GM12891 (cell line): ENCODE results near the gene IDH3B. TPM values are rescaled to one million over a fixed set of nuclear protein-coding genes. Genes with fewer than 3 reads are reported as not detected.
A peak's percentile ranks its signal among the peaks of the same experiment; 100 is the strongest.

Source experiments
- DNase-seq: peaks from one replicate; pipeline ENCODE4 v3.0.0; 2011; ENCODE audit warnings: low spot score; ENCODE audit not compliant: insufficient read length
- FAIRE-seq: peaks from 2 replicates; lab custom pipeline; 2011; peaks lifted over from hg19 to GRCh38; lab: Jason Lieb, UNC
- PAX5 ChIP-seq: IDR thresholded peaks from 2 replicates; pipeline ENCODE4 v1.6.1; 2011; ENCODE audit warnings: low read length, moderate library complexity, mild to moderate bottlenecking; ENCODE audit not compliant: insufficient read depth, severe bottlenecking
- POLR2A ChIP-seq: IDR thresholded peaks from 2 replicates; pipeline ENCODE4 v1.6.1; 2011; ENCODE audit warnings: low read depth, low read length, control low read depth
- POLR2AphosphoS5 ChIP-seq: IDR thresholded peaks from 2 replicates; pipeline ENCODE4 v1.6.1; 2011; ENCODE audit warnings: low read depth, low read length, control low read depth
- POU2F2 ChIP-seq: IDR thresholded peaks from 2 replicates; pipeline ENCODE4 v1.6.1; 2011; ENCODE audit warnings: low read depth, mild to moderate bottlenecking, control low read depth, low read length, moderate library complexity
- SPI1 ChIP-seq: IDR thresholded peaks from 2 replicates; pipeline ENCODE4 v1.6.1; 2011; ENCODE audit warnings: low read depth, low read length, control low read depth
- TAF1 ChIP-seq: IDR thresholded peaks from 2 replicates; pipeline ENCODE4 v1.6.1; 2011; ENCODE audit warnings: low read depth, low read length, control low read depth
- polyA plus RNA-seq: library from polyadenylated mRNA; unstranded; fragments of >200 nt; gene quantifications from one replicate; pipeline ENCODE4 v1.2.1, GENCODE V29; 2012; ENCODE audit warnings: low read depth, missing spikeins, inconsistent platforms; ENCODE audit not compliant: missing spikeins

The IDH3B gene
- polyA plus RNA-seq: 113 TPM

- TF ChIP-seq TAF1 (peak; percentile 97), PAX5 (no peak), POU2F2 (peak; percentile 86), POLR2A (peak; percentile 97), POLR2AphosphoS5 (peak; percentile 98), SPI1 (peak; percentile 55)
- FAIRE-seq: peak; percentile 96
- DNase-seq: peak; percentile 85
These were observed at the start of gene IDH3B for GRCh38 chr20:2663887-2664719. Gene IDH3B (minus strand): TSS chr20:2664216. CDS start chr20:2664188, 28 bp downstream.

- peak; percentile 71 for FAIRE-seq
- TF ChIP-seq POLR2AphosphoS5 (no peak), POLR2A (no peak), TAF1 (no peak), POU2F2 (no peak), PAX5 (no peak), SPI1 (no peak)
- DNase-seq: no peak
These were observed 49.3 kb upstream of the IDH3B start for GRCh38 chr20:2713285-2713684.

- no peak for FAIRE-seq
- DNase-seq: no peak
- TF ChIP-seq PAX5 (no peak), SPI1 (no peak), POLR2A (no peak), POLR2AphosphoS5 (no peak), TAF1 (no peak), POU2F2 (no peak)
These were observed 45.4 kb upstream of the IDH3B start for GRCh38 chr20:2709205-2709981.

GRCh38 chr20:2708665-2709064, 44.6 kb upstream of the IDH3B start:
- no peak for FAIRE-seq
- no peak for DNase-seq
- TF ChIP-seq TAF1 (no peak), PAX5 (no peak), SPI1 (no peak), POLR2AphosphoS5 (no peak), POU2F2 (no peak), POLR2A (no peak)

- DNase-seq (no peak), FAIRE-seq (no peak)
- TF ChIP-seq TAF1 (no peak), POLR2A (no peak), SPI1 (no peak), PAX5 (no peak), POLR2AphosphoS5 (no peak), POU2F2 (no peak)
These were observed 44.0 kb upstream of the IDH3B start for GRCh38 chr20:2708073-2708415.

GRCh38 chr20:2707353-2708072, 43.5 kb upstream of the IDH3B start:
- TF ChIP-seq PAX5 (no peak), POLR2A (no peak), POU2F2 (no peak), TAF1 (no peak), POLR2AphosphoS5 (no peak), SPI1 (no peak)
- DNase-seq (no peak), FAIRE-seq (no peak)

GRCh38 chr20:2706688-2707352, 42.8 kb upstream of the IDH3B start:
- FAIRE-seq: no peak
- DNase-seq: no peak
- no peak for TF ChIP-seq POU2F2
- TF ChIP-seq POLR2AphosphoS5: no peak
- TF ChIP-seq SPI1: no peak
- TF ChIP-seq TAF1: no peak
- no peak for TF ChIP-seq POLR2A
- TF ChIP-seq PAX5: no peak

- FAIRE-seq: no peak
- no peak for DNase-seq
These were observed 42.1 kb upstream of the IDH3B start for GRCh38 chr20:2705931-2706645.

More at GRCh38 chr20:2705931-2706645, 42.1 kb upstream of the IDH3B start:
- no peak for TF ChIP-seq POLR2AphosphoS5
- TF ChIP-seq PAX5: no peak
- TF ChIP-seq POU2F2: no peak
- TF ChIP-seq POLR2A: no peak
- no peak for TF ChIP-seq SPI1
- TF ChIP-seq TAF1: no peak
